Measurements from ENCODE around the gene EFHD2.
A peak's percentile ranks its signal among the peaks of the same experiment; 100 is the strongest.

EFHD2 gene

GRCh38 chr1:15411593-15412137 is 2.0 kb downstream of the EFHD2 start:
- TF ChIP-seq ZC3H10 (CRISPR knock-in tag; IDR thresholded peaks at IDR 0.05) (no peak), ZFP3 (CRISPR knock-in tag; IDR thresholded peaks at IDR 0.05) (no peak), OSR1 (CRISPR knock-in tag; IDR thresholded peaks at IDR 0.05) (no peak), ZNF8 (CRISPR knock-in tag; IDR thresholded peaks at IDR 0.05) (no peak), GLIS3 (CRISPR knock-in tag; IDR thresholded peaks at IDR 0.05) (no peak), CSDC2 (CRISPR knock-in tag; IDR thresholded peaks at IDR 0.05) (no peak), TOX (CRISPR knock-in tag; IDR thresholded peaks at IDR 0.05; ENCODE audit: borderline replicate concordance) (no peak), ZNF70 (CRISPR knock-in tag; IDR thresholded peaks at IDR 0.05) (no peak)
- ATAC-seq, result peak; percentile 1; the same call in 1 of the 3 replicates

GRCh38 chr1:15412175-15412800 is 2.6 kb downstream of the EFHD2 start:
- 0 out of 3 replicates have a peak, but pooled peaks have one; percentile 3 for ATAC-seq

GRCh38 chr1:15412843-15413242 is 3.2 kb downstream of the EFHD2 start:
- TF ChIP-seq ZNF70 (CRISPR knock-in tag; IDR thresholded peaks at IDR 0.05) (no peak), TSHZ2 (CRISPR knock-in tag; IDR thresholded peaks at IDR 0.05) (no peak)
- ATAC-seq, result no peak

More at GRCh38 chr1:15412175-15412800, 2.6 kb downstream of the EFHD2 start:
- TF ChIP-seq ZFP3 (CRISPR knock-in tag; IDR thresholded peaks at IDR 0.05) (no peak), ISL1 (CRISPR knock-in tag; IDR thresholded peaks at IDR 0.05) (no peak), ARNTL (CRISPR knock-in tag; IDR thresholded peaks at IDR 0.05; ENCODE audit: borderline replicate concordance, low read depth) (no peak), ZC3H10 (CRISPR knock-in tag; IDR thresholded peaks at IDR 0.05) (no peak), TOX (CRISPR knock-in tag; IDR thresholded peaks at IDR 0.05; ENCODE audit: borderline replicate concordance) (no peak), CSDC2 (CRISPR knock-in tag; IDR thresholded peaks at IDR 0.05) (no peak)

GRCh38 chr1:15413563-15414444 is 4.1 kb downstream of the EFHD2 start:
- ATAC-seq, result no peak
- TF ChIP-seq TCF4 (CRISPR knock-in tag; IDR thresholded peaks at IDR 0.05; ENCODE audit: borderline replicate concordance) (no peak), BACH2 (CRISPR knock-in tag; IDR thresholded peaks at IDR 0.05; ENCODE audit: borderline replicate concordance) (no peak), ESRRG (CRISPR knock-in tag; IDR thresholded peaks at IDR 0.05) (no peak), SNAI2 (CRISPR knock-in tag; IDR thresholded peaks at IDR 0.05) (no peak), GLIS3 (CRISPR knock-in tag; IDR thresholded peaks at IDR 0.05) (no peak), PATZ1 (CRISPR knock-in tag; IDR thresholded peaks at IDR 0.05; ENCODE audit: borderline replicate concordance) (no peak), TOX (CRISPR knock-in tag; IDR thresholded peaks at IDR 0.05; ENCODE audit: borderline replicate concordance) (no peak), ARNTL (CRISPR knock-in tag; IDR thresholded peaks at IDR 0.05; ENCODE audit: borderline replicate concordance, low read depth) (no peak), ISL1 (CRISPR knock-in tag; IDR thresholded peaks at IDR 0.05) (no peak), CSDC2 (CRISPR knock-in tag; IDR thresholded peaks at IDR 0.05) (no peak), ZNF565 (CRISPR knock-in tag; conservative IDR thresholded peaks at IDR 0.05; ENCODE audit: low read depth) (no peak), PPARA (CRISPR knock-in tag; IDR thresholded peaks at IDR 0.05; ENCODE audit: borderline replicate concordance) (no peak), RARB (CRISPR knock-in tag; IDR thresholded peaks at IDR 0.05) (no peak), ZNF70 (CRISPR knock-in tag; IDR thresholded peaks at IDR 0.05) (no peak), TSHZ2 (CRISPR knock-in tag; IDR thresholded peaks at IDR 0.05) (no peak), POU6F1 (CRISPR knock-in tag; IDR thresholded peaks at IDR 0.05; ENCODE audit: borderline replicate concordance, low read depth) (no peak), ZFP30 (CRISPR knock-in tag; IDR thresholded peaks at IDR 0.05) (no peak), ZC3H10 (CRISPR knock-in tag; IDR thresholded peaks at IDR 0.05) (no peak), CREB5 (CRISPR knock-in tag; IDR thresholded peaks at IDR 0.05; ENCODE audit: low read depth) (no peak), ZFP3 (CRISPR knock-in tag; IDR thresholded peaks at IDR 0.05) (no peak)

Measured in SK-N-SH treated with all-trans-retinoic acid at 6 μM for 48 hours (cell line).